GM21360 (cell line): ENCODE measurements around the gene ABHD8.
A peak's percentile ranks its signal among the peaks of the same experiment; 100 is the strongest.

ENCODE experiments used
- ATAC-seq: cut with Tn5 transposase; IDR thresholded peaks from one replicate; pipeline ENCODE4 v1.9.1; 2021; ENCODE audit warnings: mild to moderate bottlenecking, moderate library complexity; ENCODE audit not compliant: unreplicated experiment

The ABHD8 gene

GRCh38 chr19:17268754-17269153, 34.5 kb downstream of the ABHD8 start:
- no peak for ATAC-seq

DNA sequence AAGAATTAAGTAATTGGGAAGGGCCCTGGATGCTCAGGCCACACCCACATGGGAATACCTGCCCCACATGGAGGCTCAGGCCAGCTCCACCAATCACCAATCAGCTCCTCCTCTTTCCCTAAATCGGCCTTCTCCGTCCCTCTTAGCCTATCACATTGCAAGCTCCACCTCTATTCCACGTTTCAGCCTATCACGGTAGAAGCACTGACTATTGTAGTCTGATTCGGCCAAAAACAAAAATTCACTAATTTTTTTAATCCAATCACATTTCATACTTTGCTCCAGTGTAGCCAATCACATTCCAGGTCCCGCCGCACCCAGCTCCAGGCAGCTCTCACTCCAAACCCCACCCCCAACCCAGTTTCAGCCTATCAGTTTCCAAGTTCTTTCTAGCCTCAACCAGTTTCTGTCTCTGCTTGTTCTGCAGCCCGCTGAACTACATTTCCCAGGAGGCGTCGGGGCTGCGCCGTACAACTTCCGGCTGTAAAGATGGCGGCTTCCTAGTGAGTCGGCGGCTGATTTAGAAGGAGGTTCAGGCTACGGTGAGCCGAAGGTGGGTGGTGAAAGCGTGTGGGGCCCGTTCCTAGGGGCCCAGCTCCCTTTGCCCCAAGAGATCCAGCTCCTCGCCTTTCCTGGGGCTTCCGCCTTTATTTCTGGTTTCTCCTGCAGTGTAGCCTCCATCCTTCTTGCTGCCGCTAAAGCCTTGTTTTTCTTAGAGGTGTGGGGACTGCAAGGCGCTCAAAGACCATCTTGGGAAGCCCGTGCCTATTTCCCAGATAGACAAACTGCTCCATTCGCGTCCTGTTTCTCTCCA, 36.0 kb downstream of the ABHD8 start, which contains the start of gene BABAM1:
Gene BABAM1, plus strand, starts transcription at position 469 of the 814 bp plus-strand sequence. CDS start 1,364 bp downstream, outside the sequence.
- ATAC-seq: peak; percentile 92

DNA sequence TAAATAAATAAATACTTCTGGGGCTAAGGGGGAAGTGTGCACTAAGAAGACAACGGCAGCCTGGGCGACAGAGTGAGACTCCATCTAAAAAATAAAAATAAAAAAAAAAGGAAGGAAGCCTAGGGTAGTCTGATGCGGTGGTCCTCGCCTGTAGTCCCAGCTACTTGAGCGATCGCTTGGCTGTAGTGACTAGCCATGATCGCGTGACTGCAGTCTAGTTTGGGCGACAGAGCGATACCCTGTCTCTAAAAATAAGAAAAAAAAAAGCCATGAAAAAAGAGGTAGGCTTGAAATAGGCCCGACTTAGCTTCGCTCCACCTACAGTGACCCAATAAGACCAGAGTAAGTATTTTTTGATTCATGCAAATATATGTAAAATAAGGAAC, 36.6 kb downstream of the ABHD8 start:
- ATAC-seq: no peak

- no peak for ATAC-seq
Observed at GRCh38 chr19:17266026-17266425, 37.2 kb downstream of the ABHD8 start.

DNA sequence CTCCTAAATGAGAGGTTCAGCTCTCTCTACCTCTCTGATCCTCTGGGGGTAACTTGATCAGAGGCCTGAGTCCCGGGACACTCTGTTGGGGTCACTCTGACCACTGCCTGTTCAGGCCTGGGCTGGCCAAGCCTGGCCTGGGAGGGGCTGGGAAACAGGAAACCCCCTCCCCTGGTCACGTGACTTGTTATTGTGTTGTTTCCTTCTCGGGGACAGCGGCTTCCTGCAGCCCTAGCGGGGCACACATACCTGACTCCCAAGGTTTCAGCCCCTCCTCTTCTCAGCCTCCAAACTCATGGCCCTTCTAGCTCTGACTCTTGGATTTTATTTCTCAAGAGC, 38.6 kb downstream of the ABHD8 start, which contains the start of gene USHBP1:
Gene USHBP1, minus strand, starts transcription at position 105 of the 339 bp plus-strand sequence. CDS start 446 bp downstream, outside the sequence.
- no peak for ATAC-seq

- ATAC-seq: no peak
Observed at GRCh38 chr19:17263712-17264640, 39.2 kb downstream of the ABHD8 start.

DNA sequence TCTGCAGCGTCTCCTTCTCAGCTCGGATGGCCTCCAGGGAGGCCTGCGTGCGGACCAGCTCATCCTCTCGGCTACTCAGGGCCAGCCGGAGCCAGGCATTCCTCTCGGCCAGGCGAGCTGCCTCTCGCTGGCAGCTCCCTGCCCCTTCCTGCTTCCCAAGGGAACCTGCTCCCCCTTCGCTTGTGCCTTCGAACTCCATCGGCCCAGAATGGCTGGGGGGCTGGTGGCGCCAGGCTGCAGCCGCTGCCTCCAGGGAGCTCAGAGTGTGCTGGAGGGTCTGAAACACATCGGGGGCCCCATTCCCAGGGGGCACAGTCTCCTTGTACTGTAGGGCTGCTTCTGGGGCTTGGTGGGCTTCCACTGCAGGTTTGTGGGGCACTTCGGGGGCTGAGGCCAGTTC, 40.7 kb downstream of the ABHD8 start:
- no peak for ATAC-seq

DNA sequence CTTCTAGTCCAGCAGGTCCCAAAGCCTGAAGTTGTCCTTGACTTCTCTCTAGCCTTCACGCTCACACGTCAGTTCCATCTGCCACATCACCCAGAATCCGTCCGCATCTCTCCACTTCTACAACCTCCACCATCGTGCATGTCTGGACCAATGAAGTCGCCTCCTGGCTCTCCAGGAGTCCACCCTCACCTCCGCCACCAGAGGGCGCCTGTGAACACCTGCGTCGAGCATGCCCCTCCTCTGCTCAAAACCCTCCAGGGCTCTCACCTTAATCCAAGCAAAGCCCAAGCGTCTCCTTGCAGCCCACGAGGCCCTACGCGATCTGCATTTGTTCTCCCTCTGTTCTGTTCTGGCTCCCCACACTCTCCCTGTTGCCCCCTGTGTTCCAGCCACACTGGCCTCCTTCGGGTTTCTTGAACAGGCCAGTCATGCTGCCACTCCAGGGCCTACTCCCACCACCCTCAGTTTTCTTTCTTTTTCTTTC, 42.3 kb downstream of the ABHD8 start:
- peak; percentile 77 for ATAC-seq

GRCh38 chr19:17259934-17260333, 43.3 kb downstream of the ABHD8 start:
- ATAC-seq: no peak

GRCh38 chr19:17259118-17259780, 44.0 kb downstream of the ABHD8 start:
- ATAC-seq: no peak

- no peak for ATAC-seq
Observed at GRCh38 chr19:17256130-17256529, 47.1 kb downstream of the ABHD8 start.

- no peak for ATAC-seq
Observed at GRCh38 chr19:17255150-17255621, 48.0 kb downstream of the ABHD8 start.

GRCh38 chr19:17254636-17255035, 48.6 kb downstream of the ABHD8 start:
- no peak for ATAC-seq

GRCh38 chr19:17249887-17250548, 53.2 kb downstream of the ABHD8 start:
- no peak for ATAC-seq

- no peak for ATAC-seq
Observed at GRCh38 chr19:17248011-17248776, 55.0 kb downstream of the ABHD8 start.

- no peak for ATAC-seq
Observed at GRCh38 chr19:17246681-17247425, 56.4 kb downstream of the ABHD8 start.

DNA sequence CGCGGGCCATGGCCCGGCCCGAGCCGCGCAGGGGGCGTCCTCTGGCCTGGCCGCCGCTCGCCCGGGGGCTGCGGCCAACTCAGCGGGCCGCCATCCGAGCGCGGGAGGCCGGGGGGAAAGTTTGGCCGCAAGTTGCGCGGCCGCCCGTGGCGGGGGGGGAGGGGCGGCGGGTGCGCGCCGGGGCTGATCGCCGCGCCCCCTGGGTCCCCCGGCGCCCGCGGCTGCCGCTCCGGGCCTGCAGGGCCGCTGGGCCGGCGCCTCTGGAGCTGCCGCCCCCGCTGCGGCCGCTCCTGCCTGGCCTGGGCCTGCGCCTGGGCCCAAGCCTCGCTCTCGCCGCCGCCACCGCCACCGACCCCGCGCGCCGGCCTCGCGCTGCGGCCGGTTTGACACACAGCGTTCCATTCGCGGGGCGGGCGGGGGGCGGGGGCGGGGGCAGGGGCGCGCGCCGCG, 57.7 kb downstream of the ABHD8 start, which contains the start of gene NR2F6:
Gene NR2F6, minus strand, starts transcription at position 385 of the 450 bp plus-strand sequence. CDS start 699 bp downstream, outside the sequence.
- peak; percentile 18 for ATAC-seq
